B cell (primary cell): Measurements from ENCODE around the gene UNC13A. TPM values are rescaled to one million over a fixed set of nuclear protein-coding genes. Genes with fewer than 3 reads are reported as not detected.

Source experiments
- ATAC-seq: fragments of 200-7000 bp; cut with Tn5 transposase; one replicate; pipeline ENCODE4 v1.10.0; 2021; ENCODE audit warnings: low read depth, mild to moderate bottlenecking, moderate number of reproducible peaks, moderate library complexity
- CTCF ChIA-PET: fragments of 350-600 bp; sonication (Branson Sonifier 250); formaldehyde crosslinking; loops from one replicate; lab custom pipeline; 2021; ENCODE audit warnings: antibody characterized with exemption, inconsistent platforms; lab: Charles Lee
- POLR2A ChIA-PET: fragments of 350-600 bp; sonication (Branson Sonifier 250); formaldehyde crosslinking; loops from one replicate; lab custom pipeline; 2021; ENCODE audit warnings: antibody characterized with exemption; lab: Charles Lee
- DNase-seq: peaks from one replicate; pipeline ENCODE4 v3.0.0; 2013
- H2AFZ ChIP-seq: 2 replicates; pipeline ENCODE4 v1.6.1; 2012; ENCODE audit warnings: mild to moderate bottlenecking, low read depth, low read length; ENCODE audit not compliant: insufficient read depth, poor library complexity, severe bottlenecking
- H3K27ac ChIP-seq, 2 donors: 1 replicate in 1 of 2; 2 replicates in 1 of 2; pipeline ENCODE4 v1.5.1; 2012 to 2013; ENCODE audit warnings: low read length in 2 of 2, mild to moderate bottlenecking in 2 of 2, moderate library complexity in 1 of 2
- H3K27me3 ChIP-seq, 4 experiments: fragments of 200-600 bp in 1 of 4; sonication (generic) in 1 of 4; replicated peaks in 1 of 4; 1 replicate in 2 of 4; 2 replicates in 2 of 4; pipeline versions ENCODE4 v1.6.1 to v1.7.0; 2013 to 2016; ENCODE audit warnings: low read length in 3 of 4, mild to moderate bottlenecking in 2 of 4, mixed read lengths in 1 of 4, moderate library complexity in 1 of 4; ENCODE audit not compliant: insufficient read depth in 4 of 4, control insufficient read depth in 3 of 4; ENCODE audit errors: control extremely low read depth in 1 of 4
- H3K36me3 ChIP-seq, 2 experiments: replicated peaks in 1 of 2; 1 replicate in 1 of 2; 2 replicates in 1 of 2; pipeline versions ENCODE4 v1.6.1 to v1.7.1; 2013; ENCODE audit warnings: low read length in 1 of 2; ENCODE audit not compliant: insufficient read depth in 2 of 2, control insufficient read depth in 1 of 2; ENCODE audit errors: control extremely low read depth in 1 of 2, extremely low read depth in 1 of 2
- H3K4me1 ChIP-seq, 2 donors: fragments of 200-600 bp in 1 of 2; sonication (generic) in 1 of 2; 1 replicate in 1 of 2; 2 replicates in 1 of 2; pipeline versions ENCODE4 v1.5.1 to v1.6.1; 2013 to 2017; ENCODE audit warnings: low read length in 2 of 2; ENCODE audit not compliant: control insufficient read depth in 2 of 2, insufficient read depth in 2 of 2
- H3K4me2 ChIP-seq: replicated peaks from 2 replicates; pipeline ENCODE3; 2012; ENCODE audit warnings: mild to moderate bottlenecking, low read depth, low read length; ENCODE audit not compliant: poor library complexity, severe bottlenecking
- H3K4me3 ChIP-seq, 5 experiments: fragments of 200-600 bp in 1 of 5; sonication (generic) in 1 of 5; 1 replicate in 3 of 5; 2 replicates in 2 of 5; pipeline versions ENCODE4 v1.5.1 to v1.7.0; 2011 to 2016; ENCODE audit warnings: low read length in 4 of 5, mild to moderate bottlenecking in 4 of 5, low read depth in 2 of 5, control low read depth in 1 of 5, moderate library complexity in 1 of 5; ENCODE audit not compliant: insufficient read depth in 1 of 5; ENCODE audit errors: control extremely low read depth in 1 of 5, extremely low read depth in 1 of 5
- H3K79me2 ChIP-seq: fragments of 200-600 bp; sonication (generic); one replicate; pipeline ENCODE4 v1.6.0; 2016; ENCODE audit warnings: low read length; ENCODE audit not compliant: control insufficient read depth, insufficient read depth
- H3K9ac ChIP-seq: fragments of 200-600 bp; sonication (generic); 2 replicates; pipeline ENCODE4 v1.6.1; 2017; ENCODE audit warnings: mild to moderate bottlenecking, low read length, moderate library complexity
- H3K9me3 ChIP-seq, 3 donors: one replicate each; pipeline versions ENCODE4 v1.6.1 to v1.7.1; 2013; ENCODE audit warnings: low read length in 2 of 3; ENCODE audit not compliant: control insufficient read depth in 2 of 3, insufficient read depth in 1 of 3; ENCODE audit errors: control extremely low read depth in 1 of 3
- H4K20me1 ChIP-seq: 2 replicates; pipeline ENCODE4 v1.6.0; 2012; ENCODE audit warnings: mild to moderate bottlenecking, low read length; ENCODE audit not compliant: insufficient read depth, control insufficient read depth, poor library complexity, severe bottlenecking
- H3K27ac Mint-ChIP-seq: one replicate; pipeline ENCODE4 v1.8.0; 2021; ENCODE audit warnings: mixed read lengths
- H3K27me3 Mint-ChIP-seq: one replicate; pipeline ENCODE4 v1.8.0; 2021; ENCODE audit warnings: mixed read lengths
- H3K4me1 Mint-ChIP-seq: one replicate; pipeline ENCODE4 v1.8.0; 2021; ENCODE audit warnings: mixed read lengths
- H3K4me3 Mint-ChIP-seq: one replicate; pipeline ENCODE4 v1.8.0; 2021; ENCODE audit warnings: mixed read lengths
- H3K9me3 Mint-ChIP-seq: one replicate; pipeline ENCODE4 v1.8.0; 2022; ENCODE audit warnings: mixed read lengths; ENCODE audit not compliant: insufficient read depth
- EZH2 ChIP-seq: IDR thresholded peaks from 2 replicates; pipeline ENCODE4 v1.6.1; 2012; ENCODE audit warnings: borderline replicate concordance, low read depth, mild to moderate bottlenecking, moderate library complexity, low read length; ENCODE audit not compliant: insufficient read depth, poor library complexity, severe bottlenecking
- WGBS: methylation state at CpG from one replicate; pipeline ENCODE4 v1.1.5; 2013; ENCODE audit warnings: missing lambda C conversion rate; ENCODE audit not compliant: insufficient coverage; 5-methylcytosine and 5-hydroxymethylcytosine counted together
- intact Hi-C: fragments of 100-400 bp; cut with micrococcal nuclease; formaldehyde crosslinking; loops from one replicate; pipeline ENCODE4 v1.10.0; 2022
- polyA plus RNA-seq: library from polyadenylated mRNA; depleted of rRNA; stranded (reverse); fragments of >200 nt; gene quantifications from 2 replicates; pipeline ENCODE4 v1.2.3, GENCODE V29; 2012
- total RNA-seq, 2 donors: library from RNA; stranded (reverse); fragments of 120-200 nt in 1 of 2; gene quantifications; 1 replicate in 1 of 2; 2 replicates in 1 of 2; pipeline versions ENCODE4 v1.2.3 to v1.2.4, GENCODE V29; 2013 to 2022
- TF ChIP-seq, protein P1 (sequence below): fragments of 200-600 bp; IDR thresholded peaks from one replicate; pipeline ENCODE4 v1.8.0; 2022; ENCODE audit warnings: antibody characterized with exemption, mild to moderate bottlenecking

Gene UNC13A
- total and polyA plus RNA-seq, 2 donors (not counting 1 experiment from before 2014, with no cell fraction given) = 0.10 TPM; not detected in 1

GRCh38 chr19:17624314-17624991 lies 63.7 kb downstream of the UNC13A start:
- DNase-seq (no peak), ATAC-seq (no peak)
- Histone ChIP-seq H3K4me3 (no peak overlapping the region), H3K9me3 (peaks cover 0 to 19% (median 8%) of the 10 kb centered on the region in 3 donors), H3K36me3 (no peaks in the 10 kb centered on the region), H3K4me1 (no peaks in the 10 kb centered on the region), H2AFZ (no peak overlapping the region), H3K4me2 (no peak overlapping the region), H3K27ac (no peak overlapping the region), H3K9ac (no peak overlapping the region), H3K79me2 (no peaks in the 10 kb centered on the region), H4K20me1 (no peaks in the 10 kb centered on the region), H3K27me3 (peaks cover 0 to 3% (median 0%) of the 10 kb centered on the region in 4 experiments)
- H3K4me3 Mint-ChIP-seq = no peak overlapping the region
- WGBS = 93% methylated on average over 13 of the region's 16 CpGs
- H3K27ac Mint-ChIP-seq = no peak overlapping the region
- intact Hi-C loops = no loop called here
- POLR2A ChIA-PET = no interaction called here
- CTCF ChIA-PET = no interaction called here
- peaks cover 10% of the 10 kb centered on the region for H3K9me3 Mint-ChIP-seq
- TF ChIP-seq EZH2 = no peak
- H3K4me1 Mint-ChIP-seq = no peaks in the 10 kb centered on the region
- H3K27me3 Mint-ChIP-seq = peaks cover 21% of the 10 kb centered on the region

DNA sequence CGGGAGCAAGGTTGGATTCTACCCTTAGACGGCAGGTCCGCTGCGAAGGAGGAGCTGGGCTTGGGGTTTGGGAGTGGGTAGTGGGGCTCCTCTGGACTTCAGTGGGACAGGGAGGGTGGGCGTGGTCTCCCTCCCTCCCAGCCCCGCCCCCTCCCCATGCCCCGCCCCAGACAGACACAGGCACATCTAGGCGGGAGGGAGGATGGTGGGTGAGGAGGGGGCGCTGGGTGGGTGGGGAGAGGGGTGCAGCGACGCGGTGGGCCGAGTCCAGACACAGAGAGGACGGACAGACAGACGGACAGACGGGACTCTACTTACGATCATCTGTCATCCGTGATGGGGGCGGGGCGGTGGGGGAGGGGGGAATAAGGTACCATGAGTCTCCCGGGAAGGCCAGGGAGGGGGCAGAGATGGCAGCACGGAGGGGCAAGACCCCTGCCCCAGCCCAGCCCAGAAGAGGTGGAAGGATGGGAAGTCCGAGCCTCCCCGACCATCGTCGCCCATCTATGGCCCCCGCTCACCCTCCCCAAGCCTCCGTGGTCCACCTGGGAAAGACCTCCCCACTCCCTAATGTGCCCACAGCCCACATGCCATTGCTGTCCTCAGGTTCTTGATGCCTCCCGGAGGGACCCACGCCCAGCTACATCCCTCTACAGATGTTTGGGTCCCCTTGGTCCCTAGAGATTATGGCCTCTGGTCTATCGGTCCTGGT lies 64.8 kb downstream of the UNC13A start:
- Mint-ChIP-seq H3K4me3 (no peak overlapping the region), H3K9me3 (peaks cover 10% of the 10 kb centered on the region), H3K27me3 (peaks cover 26% of the 10 kb centered on the region), H3K4me1 (no peaks in the 10 kb centered on the region), H3K27ac (no peak overlapping the region)
- Histone ChIP-seq H3K9me3 (peaks cover 0 to 20% (median 8%) of the 10 kb centered on the region in 3 donors), H3K4me2 (no peak overlapping the region), H3K27me3 (peaks cover 0 to 6% (median under 1%) of the 10 kb centered on the region in 4 experiments), H3K27ac (no peak overlapping the region), H3K79me2 (no peaks in the 10 kb centered on the region), H3K9ac (no peak overlapping the region), H3K4me1 (no peaks in the 10 kb centered on the region), H4K20me1 (no peaks in the 10 kb centered on the region), H3K36me3 (no peaks in the 10 kb centered on the region), H3K4me3 (no peak overlapping the region), H2AFZ (no peak overlapping the region)
- intact Hi-C loops = no loop called here
- CTCF ChIA-PET = interaction anchor here (0.6 kb wide), 1 partner anchor 8 kb away, joined by 4 read pairs; no protein-coding TSS in a partner anchor
- POLR2A ChIA-PET = interaction anchor here (0.7 kb wide), 1 partner anchor 32 kb away, joined by 4 read pairs; no protein-coding TSS in a partner anchor
- WGBS = 91% methylated on average over 13 of the region's 31 CpGs
- TF ChIP-seq, protein P1, sequence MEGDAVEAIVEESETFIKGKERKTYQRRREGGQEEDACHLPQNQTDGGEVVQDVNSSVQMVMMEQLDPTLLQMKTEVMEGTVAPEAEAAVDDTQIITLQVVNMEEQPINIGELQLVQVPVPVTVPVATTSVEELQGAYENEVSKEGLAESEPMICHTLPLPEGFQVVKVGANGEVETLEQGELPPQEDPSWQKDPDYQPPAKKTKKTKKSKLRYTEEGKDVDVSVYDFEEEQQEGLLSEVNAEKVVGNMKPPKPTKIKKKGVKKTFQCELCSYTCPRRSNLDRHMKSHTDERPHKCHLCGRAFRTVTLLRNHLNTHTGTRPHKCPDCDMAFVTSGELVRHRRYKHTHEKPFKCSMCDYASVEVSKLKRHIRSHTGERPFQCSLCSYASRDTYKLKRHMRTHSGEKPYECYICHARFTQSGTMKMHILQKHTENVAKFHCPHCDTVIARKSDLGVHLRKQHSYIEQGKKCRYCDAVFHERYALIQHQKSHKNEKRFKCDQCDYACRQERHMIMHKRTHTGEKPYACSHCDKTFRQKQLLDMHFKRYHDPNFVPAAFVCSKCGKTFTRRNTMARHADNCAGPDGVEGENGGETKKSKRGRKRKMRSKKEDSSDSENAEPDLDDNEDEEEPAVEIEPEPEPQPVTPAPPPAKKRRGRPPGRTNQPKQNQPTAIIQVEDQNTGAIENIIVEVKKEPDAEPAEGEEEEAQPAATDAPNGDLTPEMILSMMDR = no peak
- TF ChIP-seq EZH2 = no peak
- ATAC-seq = no peak
- no peak for DNase-seq
